ENCODE data around the gene MAN1C1.
A peak's percentile ranks its signal among the peaks of the same experiment; 100 is the strongest.

GRCh38 chr1:25576459-25577133, 40.0 kb upstream of the MAN1C1 start:
- no peak for TF ChIP-seq MAX (CRISPR knock-in tag; IDR thresholded peaks at IDR 0.05)
- TF ChIP-seq CTCF (IDR thresholded peaks at IDR 0.05 in 2 of 3, conservative IDR thresholded peaks at IDR 0.05 in 1 of 3; ENCODE audit: insufficient read depth in 2 of 3, low read depth in 1 of 3, low read length in 3 of 3) = no peak
- TF ChIP-seq MEIS2 (IDR thresholded peaks at IDR 0.05; ENCODE audit: partially characterized antibody) = no peak
- no peak for TF ChIP-seq RAD21 (CRISPR knock-in tag; conservative IDR thresholded peaks at IDR 0.05 in 1 of 2, IDR thresholded peaks at IDR 0.05 in 1 of 2)
- TF ChIP-seq PRPF4 (IDR thresholded peaks at IDR 0.05; ENCODE audit: insufficient read depth, low read depth, low read length, poor library complexity, severe bottlenecking) = no peak
- no peak for TF ChIP-seq HIVEP1 (CRISPR knock-in tag; IDR thresholded peaks at IDR 0.05)
- TF ChIP-seq CAMTA2 (CRISPR knock-in tag; conservative IDR thresholded peaks at IDR 0.05) = no peak
- TF ChIP-seq NFIC (IDR thresholded peaks at IDR 0.05) = 0 out of 2 replicates have a peak, but pooled peaks have one; percentile 4
- no peak for TF ChIP-seq IRF1 (CRISPR knock-in tag; IDR thresholded peaks at IDR 0.05; ENCODE audit: borderline replicate concordance)
- TF ChIP-seq TRIM28 (IDR thresholded peaks at IDR 0.05) = no peak
- no peak for TF ChIP-seq ELK1 (CRISPR knock-in tag; IDR thresholded peaks at IDR 0.05)
- no peak for TF ChIP-seq MED1 (CRISPR knock-in tag; IDR thresholded peaks at IDR 0.05; ENCODE audit: borderline replicate concordance)
- TF ChIP-seq U2AF2 (optimal IDR thresholded peaks at IDR 0.05; ENCODE audit: low read depth, low read length) = no peak
